ENCODE measurements around the gene MAP4K5. TPM values are rescaled to one million over a fixed set of nuclear protein-coding genes. Genes with fewer than 3 reads are reported as not detected.
"Not testable (repeated sequence)": the region's sequence is repeated elsewhere in the genome, so short reads cannot be mapped to it uniquely, and the experiment has no call there.

MAP4K5 gene
- total RNA-seq, 2 experiments from 2014 or later, result 22.0 TPM

DNA sequence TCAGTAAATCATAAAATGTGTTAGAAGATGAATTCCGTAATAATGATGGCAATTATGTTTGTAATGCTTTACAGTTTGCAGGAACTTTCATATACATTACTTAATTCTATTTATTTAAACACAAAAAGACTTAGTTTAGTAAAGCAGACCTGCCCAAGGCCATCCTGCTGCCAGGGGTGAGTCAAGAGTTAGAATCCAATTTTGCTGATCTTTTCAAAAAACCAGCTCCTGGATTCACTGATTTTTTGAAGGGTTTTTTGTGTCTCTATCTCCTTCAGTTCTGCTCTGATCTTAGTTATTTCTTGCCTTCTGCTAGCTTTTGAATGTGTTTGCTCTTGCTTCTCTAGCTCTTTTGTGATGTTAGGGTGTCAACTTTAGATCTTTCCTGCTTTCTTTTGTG, 25.3 kb downstream of the MAP4K5 start:
- H3K4me3 Mint-ChIP-seq, H3K27ac Mint-ChIP-seq, CTCF ChIA-PET, DNase-seq, H3K27me3 Mint-ChIP-seq, H3K4me1 Mint-ChIP-seq, H3K9me3 Mint-ChIP-seq, POLR2A ChIA-PET: not testable (repeated sequence)
- H3K36me3 Mint-ChIP-seq (ENCODE audit: low read depth), result peaks cover 18% of the 10 kb centered on the region

GRCh38 chr14:50501642-50502041, 30.7 kb downstream of the MAP4K5 start:
- Mint-ChIP-seq H3K27me3 (no peaks in the 10 kb centered on the region), H3K4me3 (no peak overlapping the region), H3K36me3 (ENCODE audit: low read depth) (peaks cover 16% of the 10 kb centered on the region), H3K9me3 (no peaks in the 10 kb centered on the region), H3K27ac (no peak overlapping the region), H3K4me1 (no peaks in the 10 kb centered on the region)
- CTCF ChIA-PET, result no interaction called here
- POLR2A ChIA-PET, result no interaction called here
- no peak for DNase-seq

- Mint-ChIP-seq H3K27ac (no peak overlapping the region), H3K4me3 (no peak overlapping the region), H3K27me3 (no peaks in the 10 kb centered on the region), H3K36me3 (ENCODE audit: low read depth) (peaks cover 18% of the 10 kb centered on the region), H3K9me3 (no peaks in the 10 kb centered on the region), H3K4me1 (no peaks in the 10 kb centered on the region)
- ChIA-PET POLR2A (no interaction called here), CTCF (no interaction called here)
- DNase-seq, result no peak
These were observed 35.0 kb downstream of the MAP4K5 start for GRCh38 chr14:50497351-50497750.

- H3K27ac Mint-ChIP-seq, result no peak overlapping the region
- DNase-seq, result no peak
- peaks cover 2% of the 10 kb centered on the region for H3K4me1 Mint-ChIP-seq
- ChIA-PET POLR2A (no interaction called here), CTCF (interaction anchor here (0.7 kb wide), 1 partner anchor 1489 kb away, joined by 3 read pairs; no protein-coding TSS in a partner anchor)
- no peak overlapping the region for H3K4me3 Mint-ChIP-seq
- no peaks in the 10 kb centered on the region for H3K27me3 Mint-ChIP-seq
- H3K9me3 Mint-ChIP-seq, result no peaks in the 10 kb centered on the region
- H3K36me3 Mint-ChIP-seq (ENCODE audit: low read depth), result peaks cover 11% of the 10 kb centered on the region
These were observed 42.5 kb downstream of the MAP4K5 start for GRCh38 chr14:50489851-50490250.

DNA sequence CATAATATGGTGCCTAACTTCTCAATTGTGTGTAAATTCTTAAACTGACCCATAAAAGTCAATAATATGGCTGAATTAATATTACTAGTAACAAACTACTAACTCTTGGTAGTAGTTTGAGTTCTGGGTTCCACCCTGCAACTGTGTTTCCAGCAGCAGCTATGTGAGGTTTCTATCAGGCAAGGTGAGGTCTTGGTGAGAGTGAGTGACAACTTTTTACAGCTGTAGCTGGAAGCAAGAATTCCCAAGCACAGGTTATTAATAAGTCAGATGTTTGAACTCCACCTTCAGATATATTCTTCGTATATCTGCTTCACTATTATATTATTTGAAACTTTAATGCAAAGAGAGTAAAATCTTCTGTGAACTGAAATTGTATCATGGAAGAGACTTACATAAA, 43.8 kb downstream of the MAP4K5 start:
- peaks cover 9% of the 10 kb centered on the region for H3K36me3 Mint-ChIP-seq (ENCODE audit: low read depth)
- H3K27ac Mint-ChIP-seq, result no peak overlapping the region
- ChIA-PET CTCF (interaction anchor here (1.0 kb wide), 1 partner anchor 54 kb away, joined by 4 read pairs; no protein-coding TSS in a partner anchor), POLR2A (no interaction called here)
- no peak for DNase-seq
- H3K4me3 Mint-ChIP-seq, result no peak overlapping the region
- H3K9me3 Mint-ChIP-seq, result no peaks in the 10 kb centered on the region
- no peaks in the 10 kb centered on the region for H3K27me3 Mint-ChIP-seq
- H3K4me1 Mint-ChIP-seq, result peaks cover 2% of the 10 kb centered on the region

DNA sequence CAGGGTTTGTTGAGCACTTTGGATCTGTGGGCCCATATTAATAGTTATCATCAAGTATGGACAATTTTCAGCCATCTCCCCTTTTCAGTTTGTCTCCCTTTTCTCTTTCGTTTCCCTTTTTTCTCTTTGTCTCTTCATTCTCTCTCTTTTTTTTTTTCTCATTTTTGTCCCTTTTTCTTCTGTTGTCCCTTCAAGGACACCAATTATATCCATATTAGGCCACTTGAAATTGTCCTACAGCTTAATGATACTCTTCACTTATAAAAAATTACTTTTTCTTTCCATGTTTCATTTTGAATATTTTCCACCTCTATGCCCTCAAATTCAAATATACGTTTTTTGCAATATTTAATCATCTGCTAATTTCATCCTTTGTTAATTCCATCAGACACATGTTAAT, 53.3 kb downstream of the MAP4K5 start:
- ChIA-PET CTCF (no interaction called here), POLR2A (no interaction called here)
- Mint-ChIP-seq H3K9me3 (peaks cover 25% of the 10 kb centered on the region), H3K36me3 (ENCODE audit: low read depth) (peaks cover 29% of the 10 kb centered on the region), H3K4me1 (no peaks in the 10 kb centered on the region), H3K27ac (no peak overlapping the region), H3K27me3 (no peaks in the 10 kb centered on the region), H3K4me3 (no peak overlapping the region)
- DNase-seq, result no peak

DNA sequence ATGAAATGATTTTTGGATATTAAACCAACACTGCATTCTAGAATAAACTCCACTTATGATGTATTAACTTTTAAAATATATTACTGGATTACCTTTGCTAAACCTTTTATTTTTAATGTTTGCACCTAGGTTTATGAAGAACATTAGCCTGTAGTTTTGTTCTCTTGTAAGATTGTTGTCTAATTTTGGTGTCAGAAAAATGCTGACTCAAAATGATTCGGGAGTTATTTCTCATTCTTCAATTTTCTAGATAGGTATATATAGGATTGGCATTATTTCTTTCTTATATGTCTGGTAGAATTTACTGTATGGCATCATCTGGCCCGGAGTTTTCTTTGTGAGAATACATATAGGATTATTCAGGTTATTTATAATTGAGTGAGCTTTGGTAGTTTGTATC, 54.6 kb downstream of the MAP4K5 start:
- Mint-ChIP-seq H3K4me3 (no peak overlapping the region), H3K27ac (no peak overlapping the region), H3K4me1 (no peaks in the 10 kb centered on the region), H3K36me3 (ENCODE audit: low read depth) (peaks cover 36% of the 10 kb centered on the region), H3K27me3 (no peaks in the 10 kb centered on the region), H3K9me3 (peaks cover 27% of the 10 kb centered on the region)
- no peak for DNase-seq
- POLR2A ChIA-PET, result no interaction called here
- CTCF ChIA-PET, result no interaction called here

GRCh38 chr14:50476134-50476533, 56.2 kb downstream of the MAP4K5 start:
- ChIA-PET POLR2A (no interaction called here), CTCF (no interaction called here)

GRCh38 chr14:50475460-50475859, 56.9 kb downstream of the MAP4K5 start:
- Mint-ChIP-seq H3K27me3 (no peaks in the 10 kb centered on the region), H3K27ac (no peak overlapping the region), H3K4me1 (no peaks in the 10 kb centered on the region), H3K4me3 (no peak overlapping the region), H3K36me3 (ENCODE audit: low read depth) (peaks cover 57% of the 10 kb centered on the region), H3K9me3 (peaks cover 41% of the 10 kb centered on the region)
- ChIA-PET POLR2A (no interaction called here), CTCF (no interaction called here)
- DNase-seq, result no peak

More at GRCh38 chr14:50476134-50476533, 56.2 kb downstream of the MAP4K5 start:
- no peak overlapping the region for H3K27ac Mint-ChIP-seq
- H3K4me3 Mint-ChIP-seq, result no peak overlapping the region
- peaks cover 37% of the 10 kb centered on the region for H3K9me3 Mint-ChIP-seq
- DNase-seq, result no peak
- H3K4me1 Mint-ChIP-seq, result no peaks in the 10 kb centered on the region
- peaks cover 51% of the 10 kb centered on the region for H3K36me3 Mint-ChIP-seq (ENCODE audit: low read depth)
- no peaks in the 10 kb centered on the region for H3K27me3 Mint-ChIP-seq

GRCh38 chr14:50471838-50472465, 60.4 kb downstream of the MAP4K5 start:
- no peak overlapping the region for H3K27ac Mint-ChIP-seq
- CTCF ChIA-PET, result no interaction called here
- peaks cover 43% of the 10 kb centered on the region for H3K9me3 Mint-ChIP-seq
- POLR2A ChIA-PET, result no interaction called here
- H3K36me3 Mint-ChIP-seq (ENCODE audit: low read depth), result peaks cover 68% of the 10 kb centered on the region
- no peak for DNase-seq
- no peaks in the 10 kb centered on the region for H3K27me3 Mint-ChIP-seq
- no peak overlapping the region for H3K4me3 Mint-ChIP-seq
- no peaks in the 10 kb centered on the region for H3K4me1 Mint-ChIP-seq

- POLR2A ChIA-PET, result no interaction called here
- CTCF ChIA-PET, result no interaction called here
- no peaks in the 10 kb centered on the region for H3K27me3 Mint-ChIP-seq
- H3K9me3 Mint-ChIP-seq, result peaks cover 40% of the 10 kb centered on the region
- no peak overlapping the region for H3K4me3 Mint-ChIP-seq
- H3K36me3 Mint-ChIP-seq (ENCODE audit: low read depth), result peaks cover 73% of the 10 kb centered on the region
- no peaks in the 10 kb centered on the region for H3K4me1 Mint-ChIP-seq
- H3K27ac Mint-ChIP-seq, result no peak overlapping the region
- no peak for DNase-seq
These were observed 62.4 kb downstream of the MAP4K5 start for GRCh38 chr14:50469982-50470381.

DNA sequence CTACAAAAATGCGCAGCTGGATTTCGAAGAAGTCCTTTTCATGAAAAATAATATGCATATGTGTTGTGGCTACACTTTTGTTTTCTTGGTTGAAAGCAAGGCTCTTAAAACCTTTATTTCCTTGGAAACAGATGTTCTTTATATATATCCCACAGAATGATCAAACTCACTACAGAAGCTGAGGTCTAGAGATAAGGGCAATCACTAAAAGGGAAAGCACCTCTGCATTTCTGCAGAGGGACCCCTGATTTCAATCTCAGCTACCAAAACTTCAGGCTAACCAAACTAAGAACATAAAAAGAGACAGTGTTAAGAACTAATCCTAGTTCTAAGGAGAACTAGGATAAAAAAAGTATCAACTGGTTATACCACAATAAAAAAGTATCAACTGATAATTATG, 70.3 kb downstream of the MAP4K5 start:
- no peak overlapping the region for H3K27ac Mint-ChIP-seq
- H3K36me3 Mint-ChIP-seq (ENCODE audit: low read depth), result peaks cover 13% of the 10 kb centered on the region
- H3K4me1 Mint-ChIP-seq, result no peaks in the 10 kb centered on the region
- H3K9me3 Mint-ChIP-seq, result peaks cover 6% of the 10 kb centered on the region
- ChIA-PET POLR2A (no interaction called here), CTCF (no interaction called here)
- no peak overlapping the region for H3K4me3 Mint-ChIP-seq
- no peaks in the 10 kb centered on the region for H3K27me3 Mint-ChIP-seq
- DNase-seq, result no peak

DNA sequence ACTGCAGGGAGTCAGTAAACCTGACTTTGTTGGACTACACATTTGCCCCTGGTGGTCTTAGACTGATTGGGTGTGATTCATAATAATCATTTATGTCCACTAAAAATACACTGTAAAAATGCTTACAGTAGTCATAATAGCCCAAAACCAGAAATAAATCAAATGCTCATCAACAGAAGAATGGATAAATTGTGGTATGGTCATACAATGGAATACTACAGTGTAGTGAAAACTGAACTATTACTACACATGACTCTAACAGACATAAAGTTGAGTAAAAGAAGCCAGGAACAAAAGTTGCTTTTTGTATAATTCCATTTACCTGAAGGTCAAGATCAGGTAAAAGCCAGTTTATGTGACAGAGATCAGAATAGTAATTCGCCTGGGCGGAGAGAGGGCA, 78.5 kb downstream of the MAP4K5 start:
- no peaks in the 10 kb centered on the region for H3K27me3 Mint-ChIP-seq
- POLR2A ChIA-PET, result no interaction called here
- H3K36me3 Mint-ChIP-seq (ENCODE audit: low read depth), result peaks cover 32% of the 10 kb centered on the region
- no peak overlapping the region for H3K27ac Mint-ChIP-seq
- H3K4me1 Mint-ChIP-seq, result no peaks in the 10 kb centered on the region
- CTCF ChIA-PET, result no interaction called here
- no peak overlapping the region for H3K4me3 Mint-ChIP-seq
- H3K9me3 Mint-ChIP-seq, result no peaks in the 10 kb centered on the region
- DNase-seq, result no peak

GRCh38 chr14:50452979-50453705, 79.2 kb downstream of the MAP4K5 start:
- H3K4me1 Mint-ChIP-seq, result no peaks in the 10 kb centered on the region
- CTCF ChIA-PET, result interaction anchor here (0.7 kb wide), 1 partner anchor 142 kb away, joined by 3 read pairs; no protein-coding TSS in a partner anchor
- no peaks in the 10 kb centered on the region for H3K27me3 Mint-ChIP-seq
- H3K27ac Mint-ChIP-seq, result no peak overlapping the region
- no peak for DNase-seq
- POLR2A ChIA-PET, result no interaction called here
- H3K9me3 Mint-ChIP-seq, result no peaks in the 10 kb centered on the region
- H3K4me3 Mint-ChIP-seq, result no peak overlapping the region
- peaks cover 32% of the 10 kb centered on the region for H3K36me3 Mint-ChIP-seq (ENCODE audit: low read depth)
